IPS-20b (cell line): Measurements from ENCODE around the gene ENG.
A peak's percentile ranks its signal among the peaks of the same experiment; 100 is the strongest.

ENCODE experiments used
- H3K27ac ChIP-seq: one replicate; pipeline ENCODE4 v1.5.1; 2013; ENCODE audit warnings: low read length
- H3K27me3 ChIP-seq: 2 replicates; pipeline ENCODE4 v1.6.1; 2013; ENCODE audit warnings: mild to moderate bottlenecking, low read length, inconsistent platforms; ENCODE audit not compliant: insufficient read depth
- H3K36me3 ChIP-seq: 2 replicates; pipeline ENCODE4 v1.6.1; 2013; ENCODE audit warnings: low read depth, mild to moderate bottlenecking, inconsistent platforms, low read length, moderate library complexity; ENCODE audit not compliant: insufficient read depth
- H3K4me1 ChIP-seq: 2 replicates; pipeline ENCODE4 v1.6.1; 2013; ENCODE audit warnings: mild to moderate bottlenecking, control low read depth, inconsistent platforms, low read length, moderate library complexity; ENCODE audit not compliant: insufficient read depth
- H3K4me3 ChIP-seq: 2 replicates; pipeline ENCODE4 v1.5.1; 2013; ENCODE audit warnings: mild to moderate bottlenecking, low read length, inconsistent platforms
- H3K9ac ChIP-seq: 2 replicates; pipeline ENCODE4 v1.6.1; 2013; ENCODE audit warnings: low read depth, mild to moderate bottlenecking, inconsistent platforms, low read length, moderate library complexity
- H3K9me3 ChIP-seq: 2 replicates; pipeline ENCODE4 v1.6.1; 2013; ENCODE audit warnings: mild to moderate bottlenecking, low read depth, low read length, inconsistent platforms; ENCODE audit not compliant: insufficient read depth

ENG gene

GRCh38 chr9:127813686-127814226, 40.7 kb downstream of the ENG start:
- H3K4me1 ChIP-seq, result peaks cover 4% of the 10 kb centered on the region; the same call in 1 of the 2 replicates
- H3K9me3 ChIP-seq, result no peaks in the 10 kb centered on the region
- peaks cover 34% of the 10 kb centered on the region for H3K36me3 ChIP-seq
- no peak overlapping the region for H3K4me3 ChIP-seq
- no peak overlapping the region for H3K27ac ChIP-seq
- H3K9ac ChIP-seq, result no peak overlapping the region
- H3K27me3 ChIP-seq, result no peaks in the 10 kb centered on the region

- no peak overlapping the region for H3K9ac ChIP-seq
- H3K9me3 ChIP-seq, result no peaks in the 10 kb centered on the region
- H3K4me3 ChIP-seq, result no peak overlapping the region
- H3K27ac ChIP-seq, result no peak overlapping the region
- H3K36me3 ChIP-seq, result peaks cover 39% of the 10 kb centered on the region
- H3K4me1 ChIP-seq, result peaks cover 4% of the 10 kb centered on the region; the same call in 1 of the 2 replicates
- H3K27me3 ChIP-seq, result no peaks in the 10 kb centered on the region
These were observed 41.4 kb downstream of the ENG start for GRCh38 chr9:127812936-127813675.

- Histone ChIP-seq H3K9me3 (no peaks in the 10 kb centered on the region), H3K36me3 (peaks cover 48% of the 10 kb centered on the region), H3K27me3 (no peaks in the 10 kb centered on the region), H3K27ac (no peak overlapping the region), H3K9ac (no peak overlapping the region), H3K4me1 (peaks cover 4% of the 10 kb centered on the region; the same call in 1 of the 2 replicates), H3K4me3 (no peak overlapping the region)
These were observed 42.4 kb downstream of the ENG start for GRCh38 chr9:127812011-127812410.

DNA sequence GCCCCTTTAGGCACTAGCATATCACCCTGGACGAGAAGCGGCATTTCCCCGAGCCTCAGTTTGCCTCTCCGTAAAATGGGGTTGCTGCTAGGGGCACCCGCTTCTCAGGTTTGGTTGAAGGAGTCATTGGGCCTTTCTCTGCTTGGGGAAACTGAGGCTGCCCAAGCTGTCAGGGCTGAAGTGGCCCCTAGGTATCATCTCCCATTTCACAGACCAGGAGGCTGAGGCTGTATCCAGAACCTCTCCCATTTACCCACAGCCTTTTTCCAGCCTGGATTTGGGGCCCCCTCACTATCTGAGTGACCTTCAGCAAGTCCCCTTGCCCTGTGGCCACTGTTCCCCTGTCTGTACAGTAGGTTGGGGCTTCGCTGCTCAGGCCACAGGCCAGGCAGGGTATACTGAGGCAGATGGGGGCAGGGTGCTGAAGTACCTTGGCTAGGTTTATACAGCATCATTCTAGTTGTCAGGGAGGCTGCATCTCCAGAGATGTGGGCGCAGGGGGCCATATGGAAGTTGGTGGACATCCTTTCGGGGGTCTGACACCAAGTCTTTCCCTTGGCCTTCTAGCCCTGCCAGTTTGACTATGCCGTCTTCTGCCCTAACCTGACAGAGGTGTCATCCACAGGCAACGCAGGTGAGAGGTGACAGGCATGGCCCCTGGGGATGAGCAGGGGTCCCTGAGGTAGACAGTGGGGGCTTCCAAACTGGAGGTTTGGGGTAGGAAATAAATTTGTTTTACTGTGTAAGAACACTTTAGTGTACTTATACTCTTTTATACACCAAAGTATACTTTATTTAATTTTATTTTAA, 43.9 kb downstream of the ENG start:
- no peak overlapping the region for H3K9ac ChIP-seq
- H3K4me3 ChIP-seq, result peak overlapping the region; percentile 36; the same call in 1 of the 2 replicates

DNA sequence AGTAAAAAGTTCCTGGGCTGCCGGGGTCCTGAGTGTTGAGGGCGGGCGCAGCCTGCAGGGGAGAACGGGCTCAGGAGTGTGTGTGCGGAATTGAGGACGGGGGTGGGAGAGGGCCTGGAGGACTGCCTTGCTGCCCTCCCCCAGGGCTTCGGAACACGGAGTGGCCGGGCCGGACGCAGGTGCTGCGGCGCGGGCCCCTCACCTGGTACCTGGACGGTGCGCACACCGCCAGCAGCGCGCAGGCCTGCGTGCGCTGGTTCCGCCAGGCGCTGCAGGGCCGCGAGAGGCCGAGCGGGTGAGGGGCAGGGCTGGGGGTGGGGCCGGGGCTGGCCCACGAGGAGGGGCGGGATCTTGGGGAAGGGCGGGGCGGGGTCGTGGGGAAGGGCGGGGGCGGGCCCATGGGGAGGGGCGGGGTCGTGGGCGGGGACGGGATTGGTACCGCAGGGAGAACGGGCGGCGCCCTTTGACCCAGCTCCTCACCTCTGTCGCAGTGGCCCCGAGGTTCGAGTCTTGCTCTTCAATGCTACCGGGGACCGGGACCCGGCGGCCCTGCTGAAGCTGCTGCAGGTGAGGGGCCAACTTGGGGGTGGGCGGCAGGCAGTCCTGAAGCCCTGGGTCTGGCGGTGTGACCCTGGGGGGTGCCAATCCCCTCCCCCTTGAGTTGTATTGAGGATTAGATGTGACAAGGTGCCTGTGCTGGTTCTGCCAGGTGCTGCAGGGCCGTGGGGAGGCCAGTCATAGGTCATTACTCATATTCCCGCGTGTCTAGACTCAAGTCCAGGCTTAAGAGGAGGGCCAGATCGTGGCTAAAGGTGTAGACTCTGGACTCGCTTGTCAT, 44.7 kb downstream of the ENG start:
- Histone ChIP-seq H3K9me3 (no peaks in the 10 kb centered on the region), H3K4me1 (peaks cover 4% of the 10 kb centered on the region; the same call in 1 of the 2 replicates), H3K36me3 (peaks cover 59% of the 10 kb centered on the region), H3K4me3 (peak overlapping the region; percentile 51; the same call in 1 of the 2 replicates), H3K27me3 (no peaks in the 10 kb centered on the region), H3K27ac (no peak overlapping the region), H3K9ac (peak overlapping the region; percentile 32; the same call in 1 of the 2 replicates)

More for the DNA sequence above, 43.9 kb downstream of the ENG start:
- Histone ChIP-seq H3K36me3 (peaks cover 60% of the 10 kb centered on the region), H3K27ac (no peak overlapping the region), H3K9me3 (no peaks in the 10 kb centered on the region), H3K4me1 (peaks cover 4% of the 10 kb centered on the region; the same call in 1 of the 2 replicates), H3K27me3 (no peaks in the 10 kb centered on the region)

- Histone ChIP-seq H3K4me1 (peaks cover 4% of the 10 kb centered on the region; the same call in 1 of the 2 replicates), H3K9ac (peak overlapping the region; percentile 32; the same call in 1 of the 2 replicates), H3K27me3 (no peaks in the 10 kb centered on the region), H3K36me3 (peaks cover 62% of the 10 kb centered on the region), H3K27ac (no peak overlapping the region), H3K9me3 (no peaks in the 10 kb centered on the region), H3K4me3 (peak overlapping the region; percentile 51; the same call in 1 of the 2 replicates)
These were observed 45.4 kb downstream of the ENG start for GRCh38 chr9:127809002-127809539.

DNA sequence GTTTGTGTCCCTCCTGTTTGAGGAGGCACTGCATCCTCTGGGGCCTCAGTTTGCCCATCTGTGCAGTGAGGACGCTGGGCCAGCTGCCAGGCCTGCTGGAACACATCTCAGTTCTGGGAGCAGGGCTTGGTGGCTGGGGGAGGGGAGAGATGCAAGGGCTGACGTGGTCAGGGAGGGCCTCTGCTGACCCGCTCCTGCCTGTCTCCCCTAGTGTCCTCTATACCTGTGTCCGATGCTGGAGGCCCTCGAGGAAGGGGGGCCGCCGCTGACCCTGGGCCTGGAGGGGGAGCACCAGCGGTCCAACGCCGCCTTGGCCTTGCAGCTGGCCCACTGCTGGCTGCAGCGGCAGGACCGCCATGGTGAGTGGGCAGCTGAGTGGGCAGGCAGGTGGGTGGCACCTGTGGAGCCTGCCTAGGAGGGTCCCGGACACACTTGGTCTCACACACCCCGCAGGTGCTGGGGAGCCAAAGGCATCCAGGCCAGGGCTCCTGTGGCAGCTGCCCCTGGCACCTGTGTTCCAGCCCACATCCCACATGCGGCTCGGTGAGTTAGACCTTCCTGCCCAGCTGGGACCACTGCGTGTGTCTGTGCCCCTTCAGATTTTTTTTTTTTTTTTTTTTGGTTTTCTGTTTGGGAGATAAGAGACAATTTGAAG, 46.0 kb downstream of the ENG start:
- peaks cover 8% of the 10 kb centered on the region; the same call in 1 of the 2 replicates for H3K4me1 ChIP-seq
- no peak overlapping the region for H3K9ac ChIP-seq
- no peaks in the 10 kb centered on the region for H3K27me3 ChIP-seq
- no peak overlapping the region for H3K4me3 ChIP-seq
- no peak overlapping the region for H3K27ac ChIP-seq
- peaks cover 56% of the 10 kb centered on the region for H3K36me3 ChIP-seq
- H3K9me3 ChIP-seq, result no peaks in the 10 kb centered on the region

DNA sequence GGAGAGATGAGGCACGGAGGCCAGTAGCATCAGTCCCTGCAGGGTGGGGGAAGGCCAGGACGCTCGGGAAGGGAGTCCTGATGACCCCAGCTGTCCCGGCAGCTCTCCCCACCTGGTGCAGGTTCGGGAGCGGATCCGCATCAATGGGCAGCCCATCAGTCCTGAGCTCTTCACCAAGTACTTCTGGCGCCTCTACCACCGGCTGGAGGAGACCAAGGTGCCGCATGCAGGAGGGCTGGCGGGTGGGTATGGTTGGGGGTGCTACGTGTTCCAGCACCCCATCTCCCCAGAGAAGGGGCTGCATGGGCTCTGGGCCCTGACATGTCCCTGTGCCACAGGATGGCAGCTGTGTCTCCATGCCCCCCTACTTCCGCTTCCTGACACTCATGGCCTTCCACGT, 47.6 kb downstream of the ENG start:
- Histone ChIP-seq H3K4me1 (peaks cover 11% of the 10 kb centered on the region; the same call in 1 of the 2 replicates), H3K4me3 (no peak overlapping the region), H3K9me3 (no peaks in the 10 kb centered on the region), H3K27me3 (no peaks in the 10 kb centered on the region), H3K9ac (no peak overlapping the region), H3K36me3 (peaks cover 41% of the 10 kb centered on the region), H3K27ac (no peak overlapping the region)

GRCh38 chr9:127805620-127806019, 48.8 kb downstream of the ENG start:
- Histone ChIP-seq H3K4me3 (no peak overlapping the region), H3K36me3 (peaks cover 37% of the 10 kb centered on the region)

DNA sequence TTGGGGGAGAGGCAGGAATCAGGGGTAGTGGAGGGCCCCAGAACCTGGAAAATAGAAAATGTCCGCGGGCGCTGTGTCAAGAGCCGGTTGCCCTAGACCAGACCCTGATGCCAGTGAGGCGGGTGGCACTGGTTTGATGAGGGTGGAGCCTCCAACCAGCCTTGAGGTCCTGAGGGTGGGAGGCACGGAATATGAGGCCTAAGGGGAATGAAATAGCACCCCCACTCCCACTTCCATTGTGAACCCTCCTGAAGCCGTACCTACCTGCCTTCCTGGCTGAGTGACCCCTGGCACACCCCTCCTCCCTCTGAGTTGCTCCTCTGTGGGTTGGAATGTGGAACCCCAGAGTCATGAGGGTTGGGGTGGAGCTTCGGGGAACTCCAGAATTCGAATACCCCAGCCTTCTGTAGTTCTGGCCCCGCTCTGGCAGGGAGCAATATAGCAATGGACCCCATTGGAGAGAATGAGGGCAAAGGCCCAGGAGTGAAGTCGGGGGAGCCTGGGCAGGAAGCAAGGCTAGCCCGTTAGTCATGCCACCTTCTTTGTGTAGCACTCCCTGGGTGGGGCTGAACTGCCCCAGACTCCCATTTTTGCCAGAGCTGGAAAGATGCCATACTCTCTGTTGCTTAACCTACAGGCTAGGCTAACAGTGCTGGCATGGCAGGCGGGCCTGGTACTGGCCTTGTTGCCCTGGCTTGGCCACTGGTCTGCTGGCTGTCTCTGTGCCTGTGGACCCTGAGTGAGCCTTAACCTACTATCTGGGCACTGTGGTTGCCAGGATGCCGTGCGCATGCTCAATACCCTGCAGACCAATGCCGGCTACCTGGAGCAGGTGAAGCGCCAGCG, 50.7 kb downstream of the ENG start:
- Histone ChIP-seq H3K36me3 (peaks cover 32% of the 10 kb centered on the region), H3K27ac (peak overlapping the region; percentile 89), H3K9me3 (no peaks in the 10 kb centered on the region), H3K4me1 (peaks cover 8% of the 10 kb centered on the region; the same call in 1 of the 2 replicates), H3K9ac (peak overlapping the region; percentile 93), H3K4me3 (peak overlapping the region; percentile 89), H3K27me3 (no peaks in the 10 kb centered on the region)

More at GRCh38 chr9:127805620-127806019, 48.8 kb downstream of the ENG start:
- no peaks in the 10 kb centered on the region for H3K27me3 ChIP-seq
- peaks cover 12% of the 10 kb centered on the region; the same call in 1 of the 2 replicates for H3K4me1 ChIP-seq
- H3K27ac ChIP-seq, result no peak overlapping the region
- no peaks in the 10 kb centered on the region for H3K9me3 ChIP-seq
- H3K9ac ChIP-seq, result no peak overlapping the region
